Keratinocyte (primary cell): ENCODE results near the gene SLC19A1. TPM values are rescaled to one million over a fixed set of nuclear protein-coding genes. Genes with fewer than 3 reads are reported as not detected.

Experiments used
- DNase-seq: peaks from one replicate; pipeline ENCODE4 v3.0.0-alpha.2; 2011; ENCODE audit warnings: low read depth, missing footprints, low spot score
- FAIRE-seq: peaks from 2 replicates; lab custom pipeline; 2011; peaks lifted over from hg19 to GRCh38; lab: Jason Lieb, UNC
- H2AFZ ChIP-seq: 2 replicates; pipeline ENCODE4 v1.6.0; 2012; ENCODE audit warnings: low read length, control low read depth, inconsistent platforms; ENCODE audit not compliant: control insufficient read depth
- H3K27ac ChIP-seq: 2 replicates; pipeline ENCODE4 v1.5.1; 2011; ENCODE audit warnings: low read length; ENCODE audit not compliant: control insufficient read depth, insufficient read depth
- H3K27me3 ChIP-seq: 3 replicates; pipeline ENCODE4 v1.6.0; 2011; ENCODE audit warnings: low read length; ENCODE audit not compliant: control insufficient read depth, insufficient read depth; ENCODE audit errors: extremely low read depth
- H3K36me3 ChIP-seq, 2 experiments: 2 replicates in 1 of 2; 3 replicates in 1 of 2; pipeline ENCODE4 v1.5.1; 2011; ENCODE audit warnings: low read length in 2 of 2, mild to moderate bottlenecking in 1 of 2; ENCODE audit not compliant: control insufficient read depth in 2 of 2, insufficient read depth in 2 of 2; ENCODE audit errors: extremely low read depth in 1 of 2
- H3K4me1 ChIP-seq: 3 replicates; pipeline ENCODE4 v1.5.1; 2011; ENCODE audit warnings: low read length; ENCODE audit not compliant: control insufficient read depth, insufficient read depth; ENCODE audit errors: extremely low read depth
- H3K4me2 ChIP-seq: 3 replicates; pipeline ENCODE4 v1.6.0; 2011; ENCODE audit warnings: low read depth, low read length; ENCODE audit not compliant: control insufficient read depth, insufficient read depth; ENCODE audit errors: extremely low read depth
- H3K4me3 ChIP-seq, 3 experiments: fragments of 200-600 bp in 1 of 3; sonication (generic) in 1 of 3; 2 replicates in 2 of 3; 3 replicates in 1 of 3; pipeline ENCODE4 v1.5.1; 2011 to 2016; ENCODE audit warnings: low read length in 3 of 3, mild to moderate bottlenecking in 3 of 3, control low read depth in 2 of 3, inconsistent platforms in 1 of 3, low read depth in 1 of 3, mixed read lengths in 1 of 3, mixed run types in 1 of 3, moderate library complexity in 1 of 3; ENCODE audit not compliant: control insufficient read depth in 2 of 3, insufficient read depth in 2 of 3; ENCODE audit errors: extremely low read depth in 1 of 3
- H3K79me2 ChIP-seq: 2 replicates; pipeline ENCODE4 v1.6.0; 2012; ENCODE audit warnings: low read length; ENCODE audit not compliant: control insufficient read depth, insufficient read depth
- H3K9ac ChIP-seq: 3 replicates; pipeline ENCODE4 v1.6.0; 2011; ENCODE audit warnings: low read length; ENCODE audit not compliant: control insufficient read depth, insufficient read depth; ENCODE audit errors: extremely low read depth
- H3K9me1 ChIP-seq: 3 replicates; pipeline ENCODE4 v1.6.0; 2011; ENCODE audit warnings: low read length; ENCODE audit not compliant: control insufficient read depth, insufficient read depth; ENCODE audit errors: extremely low read depth
- H3K9me3 ChIP-seq: 2 replicates; pipeline ENCODE4 v1.5.1; 2012; ENCODE audit warnings: low read depth, low read length; ENCODE audit not compliant: control insufficient read depth
- H4K20me1 ChIP-seq: 3 replicates; pipeline ENCODE4 v1.6.0; 2011; ENCODE audit warnings: low read length; ENCODE audit not compliant: control insufficient read depth, insufficient read depth; ENCODE audit errors: extremely low read depth
- EZH2 ChIP-seq: IDR thresholded peaks from one replicate; pipeline ENCODE4 v1.6.1; 2012; ENCODE audit warnings: inconsistent platforms, mild to moderate bottlenecking, low read length, moderate library complexity
- dilution Hi-C: fragments of 300-500 bp; cut with MboI; formaldehyde crosslinking; loops from one replicate; pipeline ENCODE4 v1.7.0; 2020; ENCODE audit warnings: low sequenced_read_pairs; ENCODE audit not compliant: extremely low pct_ligation_motif_present
- polyA plus RNA-seq, 5 experiments: library from polyadenylated mRNA; depleted of rRNA in 3 of 5; stranded (reverse) in 3 of 5; stranded (forward) in 1 of 5; unstranded in 1 of 5; fragments of >200 nt; gene quantifications; 1 replicate in 1 of 5; 2 replicates in 3 of 5; 3 replicates in 1 of 5; pipeline versions ENCODE4 v1.2.1 to v1.2.3, GENCODE V29; 2011 to 2012; ENCODE audit warnings: missing spikeins in 2 of 5, low read depth in 1 of 5, low replicate concordance in 1 of 5
- TF ChIP-seq, protein P1 (sequence below), 3 experiments: IDR thresholded peaks in 1 of 3; conservative IDR thresholded peaks in 1 of 3; optimal IDR thresholded peaks in 1 of 3; 2 replicates in 2 of 3; 3 replicates in 1 of 3; pipeline versions ENCODE3 to v1.5.1; 2011; ENCODE audit warnings: low read length in 3 of 3, mild to moderate bottlenecking in 3 of 3, moderate library complexity in 2 of 3, control low read depth in 1 of 3, inconsistent platforms in 1 of 3; ENCODE audit not compliant: insufficient read depth in 2 of 3; ENCODE audit errors: extremely low read depth in 1 of 3

The SLC19A1 gene
- polyA plus RNA-seq, 1 donor (not counting 4 experiments of a cell fraction or from before 2014, with no cell fraction given), result 3.8 TPM

DNA sequence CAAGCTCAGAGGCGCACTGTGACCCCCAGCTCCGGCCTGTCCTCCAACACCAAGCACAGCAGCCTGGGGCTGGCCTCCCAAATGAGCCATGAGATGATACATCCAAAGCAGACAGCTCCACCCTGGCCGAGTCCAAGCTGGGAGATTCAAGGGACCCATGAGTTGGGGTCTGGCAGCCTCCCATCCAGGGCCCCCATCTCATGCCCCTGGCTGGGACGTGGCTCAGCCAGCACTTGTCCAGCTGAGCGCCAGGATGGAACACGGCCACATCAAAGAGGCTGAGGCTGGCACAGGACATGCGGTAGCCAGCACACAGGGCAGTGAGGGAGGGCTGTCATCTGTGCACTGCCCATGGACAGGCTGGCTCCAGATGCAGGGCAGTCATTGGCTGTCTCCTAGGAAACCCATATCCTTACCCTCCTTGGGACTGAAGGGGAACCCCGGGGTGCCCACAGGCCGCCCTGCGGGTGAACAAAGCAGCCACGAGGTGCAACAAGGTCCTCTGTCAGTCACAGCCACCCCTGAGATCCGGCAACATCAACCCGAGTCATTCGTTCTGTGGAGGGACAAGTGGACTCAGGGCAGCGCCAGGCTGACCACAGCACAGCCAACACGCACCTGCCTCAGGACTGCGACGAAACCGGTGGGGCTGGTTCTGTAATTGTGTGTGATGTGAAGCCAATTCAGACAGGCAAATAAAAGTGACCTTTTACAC, 29.1 kb downstream of the SLC19A1 start:
- H3K4me2 ChIP-seq, result no peak overlapping the region
- H4K20me1 ChIP-seq, result no peaks in the 10 kb centered on the region
- H3K27me3 ChIP-seq, result no peaks in the 10 kb centered on the region
- peaks cover 0 to 9% of the 10 kb centered on the region in 2 experiments for H3K36me3 ChIP-seq
- dilution Hi-C loops, result no loop called here
- no peak overlapping the region for H3K9ac ChIP-seq
- H3K9me1 ChIP-seq, result no peaks in the 10 kb centered on the region
- no peaks in the 10 kb centered on the region for H3K79me2 ChIP-seq
- no peaks in the 10 kb centered on the region for H3K4me1 ChIP-seq
- H3K9me3 ChIP-seq, result no peaks in the 10 kb centered on the region
- DNase-seq, result no peak
- no peak for FAIRE-seq
- no peak overlapping the region for H3K4me3 ChIP-seq
- TF ChIP-seq, protein P1, sequence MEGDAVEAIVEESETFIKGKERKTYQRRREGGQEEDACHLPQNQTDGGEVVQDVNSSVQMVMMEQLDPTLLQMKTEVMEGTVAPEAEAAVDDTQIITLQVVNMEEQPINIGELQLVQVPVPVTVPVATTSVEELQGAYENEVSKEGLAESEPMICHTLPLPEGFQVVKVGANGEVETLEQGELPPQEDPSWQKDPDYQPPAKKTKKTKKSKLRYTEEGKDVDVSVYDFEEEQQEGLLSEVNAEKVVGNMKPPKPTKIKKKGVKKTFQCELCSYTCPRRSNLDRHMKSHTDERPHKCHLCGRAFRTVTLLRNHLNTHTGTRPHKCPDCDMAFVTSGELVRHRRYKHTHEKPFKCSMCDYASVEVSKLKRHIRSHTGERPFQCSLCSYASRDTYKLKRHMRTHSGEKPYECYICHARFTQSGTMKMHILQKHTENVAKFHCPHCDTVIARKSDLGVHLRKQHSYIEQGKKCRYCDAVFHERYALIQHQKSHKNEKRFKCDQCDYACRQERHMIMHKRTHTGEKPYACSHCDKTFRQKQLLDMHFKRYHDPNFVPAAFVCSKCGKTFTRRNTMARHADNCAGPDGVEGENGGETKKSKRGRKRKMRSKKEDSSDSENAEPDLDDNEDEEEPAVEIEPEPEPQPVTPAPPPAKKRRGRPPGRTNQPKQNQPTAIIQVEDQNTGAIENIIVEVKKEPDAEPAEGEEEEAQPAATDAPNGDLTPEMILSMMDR (optimal IDR thresholded peaks at IDR 0.05 in 1 of 3, IDR thresholded peaks at IDR 0.05 in 1 of 3, conservative IDR thresholded peaks at IDR 0.05 in 1 of 3; ENCODE audit: extremely low read depth in 1 of 3, insufficient read depth in 2 of 3, low read length in 3 of 3), result no peak
- no peak for TF ChIP-seq EZH2
- H2AFZ ChIP-seq, result no peak overlapping the region
- no peak overlapping the region for H3K27ac ChIP-seq

DNA sequence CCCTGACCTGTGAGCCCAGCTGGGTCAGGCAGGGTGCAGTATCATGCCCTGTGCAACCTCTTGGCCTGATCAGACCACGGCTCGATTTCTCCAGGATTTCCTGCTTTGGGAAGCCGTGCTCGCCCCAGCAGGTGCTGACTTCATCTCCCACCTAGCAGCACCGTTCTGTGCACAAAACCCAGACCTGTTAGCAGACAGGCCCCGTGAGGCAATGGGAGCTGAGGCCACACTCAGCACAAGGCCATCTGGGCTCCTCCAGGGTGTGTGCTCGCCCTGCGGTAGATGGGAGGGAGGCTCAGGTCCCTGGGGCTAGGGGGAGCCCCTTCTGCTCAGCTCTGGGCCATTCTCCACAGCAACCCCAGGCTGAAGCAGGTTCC, 29.6 kb downstream of the SLC19A1 start:
- no peak for FAIRE-seq
- H3K9me1 ChIP-seq, result no peaks in the 10 kb centered on the region
- no peak for DNase-seq
- no peak overlapping the region for H2AFZ ChIP-seq
- H3K36me3 ChIP-seq, result peaks cover 0 to 9% of the 10 kb centered on the region in 2 experiments
- no peaks in the 10 kb centered on the region for H3K27me3 ChIP-seq
- H3K79me2 ChIP-seq, result no peaks in the 10 kb centered on the region
- no peaks in the 10 kb centered on the region for H4K20me1 ChIP-seq
- no peak overlapping the region for H3K9ac ChIP-seq
- dilution Hi-C loops, result no loop called here
- TF ChIP-seq EZH2, result no peak
- TF ChIP-seq, protein P1 (optimal IDR thresholded peaks at IDR 0.05 in 1 of 3, IDR thresholded peaks at IDR 0.05 in 1 of 3, conservative IDR thresholded peaks at IDR 0.05 in 1 of 3; ENCODE audit: extremely low read depth in 1 of 3, insufficient read depth in 2 of 3, low read length in 3 of 3), result no peak
- no peak overlapping the region for H3K27ac ChIP-seq
- H3K4me1 ChIP-seq, result no peaks in the 10 kb centered on the region
- H3K9me3 ChIP-seq, result no peaks in the 10 kb centered on the region
- H3K4me3 ChIP-seq, result no peak overlapping the region
- H3K4me2 ChIP-seq, result no peak overlapping the region
